ENCODE results near the gene CSPG4. TPM values are rescaled to one million over a fixed set of nuclear protein-coding genes. Genes with fewer than 3 reads are reported as not detected.

Gene CSPG4
- total and polyA plus RNA-seq, 2 of the 13 experiments (the other 11 are each of a cell fraction or from before 2014, with no cell fraction given) = 0.01 to 0.04 TPM

GRCh38 chr15:75647370-75648155, 65.1 kb downstream of the CSPG4 start, which contains the start of gene SNX33 (continued):
- TF ChIP-seq HNF1A (IDR thresholded peaks at IDR 0.05; ENCODE audit: low read depth) (no peak), HNF1A (CRISPR knock-in tag; IDR thresholded peaks at IDR 0.05; ENCODE audit: borderline replicate concordance) (no peak), ZNF569 (CRISPR knock-in tag; IDR thresholded peaks at IDR 0.05; ENCODE audit: borderline replicate concordance) (no peak), TIGD3 (CRISPR knock-in tag; IDR thresholded peaks at IDR 0.05; ENCODE audit: borderline replicate concordance) (0 out of 2 replicates have a peak, but pooled peaks have one; percentile 37), ZSCAN30 (CRISPR knock-in tag; IDR thresholded peaks at IDR 0.05) (no peak), SAFB2 (CRISPR knock-in tag; IDR thresholded peaks at IDR 0.05; ENCODE audit: borderline replicate concordance, low read depth) (no peak; the same call in 1 of the 2 replicates), FOXO4 (CRISPR knock-in tag; conservative IDR thresholded peaks at IDR 0.05) (no peak), IRF2 (CRISPR knock-in tag; IDR thresholded peaks at IDR 0.05) (no peak; the same call in 1 of the 2 replicates), SNAPC2 (CRISPR knock-in tag; IDR thresholded peaks at IDR 0.05) (peak; percentile 67; the same call in 1 of the 2 replicates), PAF1 (CRISPR knock-in tag; IDR thresholded peaks at IDR 0.05) (no peak), ZNF670 (CRISPR knock-in tag; IDR thresholded peaks at IDR 0.05; ENCODE audit: borderline replicate concordance) (no peak), ZNF552 (CRISPR knock-in tag; IDR thresholded peaks at IDR 0.05; ENCODE audit: borderline replicate concordance) (no peak), FOSL2 (CRISPR knock-in tag; IDR thresholded peaks at IDR 0.05) (peak; percentile 9; the same call in 1 of the 2 replicates), MEIS1 (CRISPR knock-in tag; IDR thresholded peaks at IDR 0.05; ENCODE audit: borderline replicate concordance) (no peak), DR1 (CRISPR knock-in tag; IDR thresholded peaks at IDR 0.05) (no peak; the same call in 1 of the 2 replicates), ZNF18 (CRISPR knock-in tag; IDR thresholded peaks at IDR 0.05; ENCODE audit: insufficient replicate concordance) (no peak), ZNF276 (CRISPR knock-in tag; IDR thresholded peaks at IDR 0.05; ENCODE audit: low read depth) (no peak; the same call in 1 of the 2 replicates)

All from HepG2 (cell line).